HCEC 1CT (cell line): Measurements from ENCODE around the gene KLHDC7B.
"Not testable (repeated sequence)": the region's sequence is repeated elsewhere in the genome, so short reads cannot be mapped to it uniquely, and the experiment has no call there.

Experiments used
- DNase-seq: peaks from one replicate; pipeline ENCODE4 v3.0.0-alpha.2; 2017

KLHDC7B gene

GRCh38 chr22:50529897-50530579 is 15.7 kb upstream of the KLHDC7B start, which contains the start of gene TYMP:
TSS of gene TYMP (minus strand) at chr22:50530012. CDS start at chr22:50529709, 303 bp downstream.
- DNase-seq = peak; percentile 63

- DNase-seq = no peak
Measured at GRCh38 chr22:50530580-50530876, 15.2 kb upstream of the KLHDC7B start.

GRCh38 chr22:50530877-50531545 is 14.7 kb upstream of the KLHDC7B start:
- DNase-seq = peak; percentile 68

GRCh38 chr22:50531546-50531961 is 14.1 kb upstream of the KLHDC7B start:
- DNase-seq = no peak

GRCh38 chr22:50531962-50532674 is 13.6 kb upstream of the KLHDC7B start:
- peak; percentile 48 for DNase-seq

- DNase-seq = no peak
Measured at GRCh38 chr22:50532824-50533796, 12.6 kb upstream of the KLHDC7B start.

- not testable (repeated sequence) for DNase-seq
Measured at GRCh38 chr22:50533856-50534711, 11.6 kb upstream of the KLHDC7B start.

- no peak for DNase-seq
Measured at GRCh38 chr22:50535113-50535512, 10.6 kb upstream of the KLHDC7B start.

- no peak for DNase-seq
Measured at GRCh38 chr22:50536226-50536625, 9.5 kb upstream of the KLHDC7B start.

GRCh38 chr22:50537765-50538164 is 7.9 kb upstream of the KLHDC7B start:
- DNase-seq = no peak

- no peak for DNase-seq
Measured at GRCh38 chr22:50540381-50540780, 5.3 kb upstream of the KLHDC7B start.

- peak; percentile 92 for DNase-seq
Measured at GRCh38 chr22:50541667-50542026, 4.1 kb upstream of the KLHDC7B start.

GRCh38 chr22:50542416-50542927 is 3.2 kb upstream of the KLHDC7B start:
- no peak for DNase-seq

GRCh38 chr22:50544078-50544745 is 1.5 kb upstream of the KLHDC7B start:
- peak; percentile 37 for DNase-seq

GRCh38 chr22:50544746-50545253 is 899 bp upstream of the KLHDC7B start:
- no peak for DNase-seq

- DNase-seq = no peak
Measured at GRCh38 chr22:50546326-50547262, 895 bp downstream of the KLHDC7B start.

- no peak for DNase-seq
Measured at GRCh38 chr22:50547263-50547985, 1.7 kb downstream of the KLHDC7B start.

GRCh38 chr22:50548040-50548920 is 2.6 kb downstream of the KLHDC7B start:
- no peak for DNase-seq
